Common myeloid progenitor, CD34-positive (primary cell): ENCODE measurements around the gene RFX5.
A peak's percentile ranks its signal among the peaks of the same experiment; 100 is the strongest.

ENCODE experiments used
- CTCF ChIA-PET: fragments of 350-600 bp; sonication (Branson Sonifier 250); formaldehyde crosslinking; loops from one replicate; lab custom pipeline; 2021; ENCODE audit warnings: antibody characterized with exemption; lab: Charles Lee
- POLR2A ChIA-PET: fragments of 350-600 bp; sonication (Branson Sonifier 250); formaldehyde crosslinking; loops from one replicate; lab custom pipeline; 2021; ENCODE audit warnings: antibody characterized with exemption; lab: Charles Lee
- DNase-seq, 3 donors: peaks; one replicate each; pipeline versions ENCODE4 v3.0.0 to v3.0.0-alpha.2; 2013
- H3K27ac ChIP-seq, 2 experiments: 1 replicate in 1 of 2; 2 replicates in 1 of 2; pipeline ENCODE4 v1.7.0; 2013; ENCODE audit warnings: inconsistent platforms in 2 of 2, low read length in 2 of 2, mild to moderate bottlenecking in 2 of 2, low read depth in 1 of 2, moderate library complexity in 1 of 2; ENCODE audit not compliant: severe bottlenecking in 2 of 2, insufficient read depth in 1 of 2, poor library complexity in 1 of 2
- H3K27me3 ChIP-seq, 5 experiments: replicated peaks in 2 of 5; 1 replicate in 3 of 5; 2 replicates in 2 of 5; pipeline versions ENCODE4 v1.6.1 to v1.7.0; 2013; ENCODE audit warnings: low read length in 4 of 5, mild to moderate bottlenecking in 2 of 5, moderate library complexity in 2 of 5, inconsistent platforms in 1 of 5; ENCODE audit not compliant: insufficient read depth in 5 of 5, control insufficient read depth in 4 of 5
- H3K36me3 ChIP-seq, 4 experiments: 1 replicate in 2 of 4; 2 replicates in 2 of 4; pipeline versions ENCODE4 v1.6.1 to v1.7.0; 2013; ENCODE audit warnings: low read length in 3 of 4, control low read depth in 1 of 4, mild to moderate bottlenecking in 1 of 4; ENCODE audit not compliant: control insufficient read depth in 4 of 4, insufficient read depth in 4 of 4
- H3K4me1 ChIP-seq, 4 experiments: 1 replicate in 3 of 4; 2 replicates in 1 of 4; pipeline versions ENCODE4 v1.6.1 to v1.7.1; 2013; ENCODE audit warnings: low read length in 3 of 4, mild to moderate bottlenecking in 3 of 4, control low read depth in 1 of 4, inconsistent platforms in 1 of 4, moderate library complexity in 1 of 4; ENCODE audit not compliant: control insufficient read depth in 4 of 4, insufficient read depth in 4 of 4; ENCODE audit errors: control extremely low read depth in 1 of 4
- H3K4me3 ChIP-seq, 7 experiments: 1 replicate in 4 of 7; 2 replicates in 3 of 7; pipeline versions ENCODE4 v1.5.1 to v1.7.0; 2013; ENCODE audit warnings: mild to moderate bottlenecking in 7 of 7, low read length in 6 of 7, moderate library complexity in 6 of 7, inconsistent platforms in 2 of 7, low read depth in 2 of 7, control low read depth in 1 of 7; ENCODE audit not compliant: insufficient read depth in 4 of 7, control insufficient read depth in 1 of 7; ENCODE audit errors: extremely low read depth in 1 of 7
- H3K9me3 ChIP-seq, 5 experiments: 1 replicate in 4 of 5; 2 replicates in 1 of 5; pipeline versions ENCODE4 v1.6.1 to v1.7.1; 2013; ENCODE audit warnings: low read length in 4 of 5, mild to moderate bottlenecking in 2 of 5, inconsistent platforms in 1 of 5, low read depth in 1 of 5, moderate library complexity in 1 of 5; ENCODE audit not compliant: control insufficient read depth in 4 of 5, insufficient read depth in 2 of 5; ENCODE audit errors: control extremely low read depth in 1 of 5
- WGBS: methylation state at CpG from one replicate; pipeline ENCODE4 v1.1.5; 2013; ENCODE audit not compliant: insufficient coverage; 5-methylcytosine and 5-hydroxymethylcytosine counted together

The RFX5 gene

GRCh38 chr1:151324390-151324930 is 22.6 kb downstream of the RFX5 start:
- DNase-seq = no peak
- ChIA-PET POLR2A (no interaction called here), CTCF (interaction anchor here (28.0 to 41.8 kb wide), 2 partner anchors 8 to 12 kb away, joined by 644 read pairs; partner anchors contain the start of gene PI4KB)
- 100% methylated on average over 3 of the region's 4 CpGs for WGBS
- peaks cover 10 to 42% (median 30%) of the 10 kb centered on the region in 4 experiments for H3K36me3 ChIP-seq
- H3K4me3 ChIP-seq = no peak overlapping the region
- no peaks in the 10 kb centered on the region for H3K9me3 ChIP-seq
- no peak overlapping the region for H3K27ac ChIP-seq
- peaks cover 4 to 28% (median 20%) of the 10 kb centered on the region in 4 experiments for H3K4me1 ChIP-seq
- no peaks in the 10 kb centered on the region for H3K27me3 ChIP-seq

- DNase-seq = no peak
- Histone ChIP-seq H3K9me3 (no peaks in the 10 kb centered on the region), H3K4me1 (no peaks in the 10 kb centered on the region), H3K4me3 (no peak overlapping the region), H3K27me3 (no peaks in the 10 kb centered on the region), H3K36me3 (peaks cover 14 to 68% (median 49%) of the 10 kb centered on the region in 4 experiments), H3K27ac (no peak overlapping the region)
- CTCF ChIA-PET = interaction anchor here (0.9 to 41.8 kb wide), 3 partner anchors 6 to 618 kb away, joined by 3 to 644 read pairs (median 644); partner anchors contain the start of gene PI4KB
- POLR2A ChIA-PET = no interaction called here
- WGBS = 100% methylated on average over 2 of the region's 3 CpGs
Observed at GRCh38 chr1:151318975-151319374, 28.1 kb downstream of the RFX5 start.

GRCh38 chr1:151315565-151316235 is 31.4 kb downstream of the RFX5 start:
- CTCF ChIA-PET = interaction anchor here (41.8 kb wide), 1 partner anchor 17 kb away, joined by 644 read pairs; the partner anchor contains the start of gene PI4KB
- Histone ChIP-seq H3K4me1 (no peaks in the 10 kb centered on the region), H3K36me3 (peaks cover 21 to 79% (median 60%) of the 10 kb centered on the region in 4 experiments), H3K4me3 (no peak overlapping the region), H3K27me3 (no peaks in the 10 kb centered on the region), H3K27ac (no peak overlapping the region), H3K9me3 (no peaks in the 10 kb centered on the region)
- no peak for DNase-seq
- POLR2A ChIA-PET = no interaction called here
- 99% methylated on average over 12 of the region's 17 CpGs for WGBS

DNA sequence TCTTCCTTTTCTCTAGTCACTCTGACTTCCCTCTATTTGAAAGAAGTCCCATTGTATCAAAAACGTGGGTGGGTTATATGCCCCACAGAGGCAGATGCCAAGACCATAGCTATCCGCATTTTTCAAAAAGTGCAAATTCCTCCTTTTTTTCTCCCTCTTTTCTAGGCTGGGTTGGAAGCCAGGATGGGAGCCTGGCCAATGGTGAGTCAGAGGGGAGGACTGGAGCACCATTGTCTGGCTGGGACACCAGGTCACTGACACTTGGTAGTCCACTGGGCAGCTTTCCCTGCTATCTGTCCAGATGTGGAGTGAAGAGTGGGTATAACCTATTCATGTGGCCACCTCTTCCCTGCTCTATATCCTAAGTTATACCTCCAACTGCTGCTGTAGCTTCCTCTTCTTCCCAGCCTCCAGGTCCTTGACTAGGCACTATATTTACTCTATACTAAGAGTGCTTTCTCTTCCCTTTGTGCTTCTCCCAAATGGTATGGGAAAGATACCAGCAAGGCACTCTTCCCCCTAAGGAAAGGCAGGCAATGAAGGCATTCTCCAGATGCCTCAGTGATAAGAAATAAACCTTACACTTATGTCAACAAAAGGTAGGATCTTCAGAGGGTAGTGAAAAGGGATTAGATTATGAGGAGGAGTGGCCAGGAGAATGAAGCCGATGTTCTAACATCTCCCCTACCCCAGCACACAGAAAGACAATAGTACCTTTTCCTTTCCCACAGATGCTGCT is 32.7 kb downstream of the RFX5 start:
- Histone ChIP-seq H3K4me3 (no peak overlapping the region), H3K27ac (no peak overlapping the region), H3K36me3 (peaks cover 19 to 80% (median 65%) of the 10 kb centered on the region in 4 experiments), H3K27me3 (no peaks in the 10 kb centered on the region), H3K9me3 (no peaks in the 10 kb centered on the region), H3K4me1 (no peaks in the 10 kb centered on the region)
- ChIA-PET CTCF (interaction anchor here (0.6 to 41.8 kb wide), 6 partner anchors 10 to 289 kb away, joined by 3 to 644 read pairs (median 6); partner anchors contain the start of gene PI4KB), POLR2A (no interaction called here)
- WGBS = 85% methylated on average over 2 of the region's 3 CpGs
- DNase-seq = no peak

GRCh38 chr1:151313501-151313900 is 33.6 kb downstream of the RFX5 start:
- Histone ChIP-seq H3K4me3 (no peak overlapping the region), H3K4me1 (no peaks in the 10 kb centered on the region), H3K27ac (peak overlapping the region in 1 of 2 experiments; percentile 3), H3K36me3 (peaks cover 20 to 82% (median 64%) of the 10 kb centered on the region in 4 experiments), H3K9me3 (no peaks in the 10 kb centered on the region), H3K27me3 (no peaks in the 10 kb centered on the region)
- no peak for DNase-seq
- whole genome bisulfite sequencing = 86% methylated on average over 2 of the region's 2 CpGs
- CTCF ChIA-PET = interaction anchor here (0.6 to 41.8 kb wide), 5 partner anchors 9 to 288 kb away, joined by 3 to 644 read pairs (median 7); partner anchors contain the start of gene PI4KB
- POLR2A ChIA-PET = no interaction called here

- WGBS = 93% methylated on average over 6 of the region's 8 CpGs
- Histone ChIP-seq H3K4me1 (no peaks in the 10 kb centered on the region), H3K36me3 (peaks cover 24 to 89% (median 71%) of the 10 kb centered on the region in 4 experiments), H3K9me3 (no peaks in the 10 kb centered on the region), H3K27ac (peak overlapping the region in 1 of 2 experiments; percentile 3), H3K27me3 (no peaks in the 10 kb centered on the region), H3K4me3 (no peak overlapping the region)
- no peak for DNase-seq
- ChIA-PET POLR2A (no interaction called here), CTCF (interaction anchor here (2.1 to 41.8 kb wide), 3 partner anchors 8 to 19 kb away, joined by 7 to 644 read pairs (median 42); partner anchors contain the start of gene PI4KB)
Observed at GRCh38 chr1:151312826-151313225, 34.2 kb downstream of the RFX5 start.
